ENCODE measurements around the gene CCDC134. TPM values are rescaled to one million over a fixed set of nuclear protein-coding genes. Genes with fewer than 3 reads are reported as not detected.

Gene CCDC134
- total and polyA plus RNA-seq, 2 donors from 2014 or later = 5.0 to 12.2 TPM

- no peaks in the 10 kb centered on the region for H3K27me3 ChIP-seq (ENCODE audit: control insufficient read depth, insufficient read depth, low read length)
- peaks cover 4 to 46% (median 26%) of the 10 kb centered on the region in 3 donors for H3K36me3 ChIP-seq (ENCODE audit: control insufficient read depth in 2 of 3, insufficient read depth in 3 of 3, low read length in 3 of 3)
- FAIRE-seq = no peak
- intact Hi-C loops (cut with DNase I) = no loop called here
- no peaks in the 10 kb centered on the region for H3K4me1 ChIP-seq (ENCODE audit: control insufficient read depth in 2 of 3, insufficient read depth in 2 of 3, low read depth in 1 of 3, low read length in 3 of 3)
- H3K9me3 ChIP-seq (ENCODE audit: control insufficient read depth in 2 of 3, insufficient read depth in 1 of 3, low read length in 3 of 3) = no peaks in the 10 kb centered on the region
- no peak overlapping the region for H3K27ac ChIP-seq (ENCODE audit: low read depth in 2 of 2, low read length in 2 of 2)
- no peak for TF ChIP-seq CTCF (IDR thresholded peaks at IDR 0.05; ENCODE audit: borderline replicate concordance, extremely low read depth, insufficient read depth)
- no peak for DNase-seq
- H3K9ac ChIP-seq (ENCODE audit: low read length in 3 of 3) = no peak overlapping the region
- H3K4me3 ChIP-seq (ENCODE audit: low read length in 3 of 3) = no peak overlapping the region
These were observed 72.9 kb downstream of the CCDC134 start for GRCh38 chr22:41873391-41873790.

- H3K9ac ChIP-seq (ENCODE audit: low read length in 3 of 3) = no peak overlapping the region
These were observed 73.6 kb downstream of the CCDC134 start for GRCh38 chr22:41874090-41874489.

GRCh38 chr22:41875531-41876270 lies 75.2 kb downstream of the CCDC134 start:
- Histone ChIP-seq H3K9me3 (ENCODE audit: control insufficient read depth in 2 of 3, insufficient read depth in 1 of 3, low read length in 3 of 3) (no peaks in the 10 kb centered on the region), H3K4me1 (ENCODE audit: control insufficient read depth in 2 of 3, insufficient read depth in 2 of 3, low read depth in 1 of 3, low read length in 3 of 3) (no peaks in the 10 kb centered on the region), H3K9ac (ENCODE audit: low read length in 3 of 3) (no peak overlapping the region), H3K4me3 (ENCODE audit: low read length in 3 of 3) (no peak overlapping the region), H3K27ac (ENCODE audit: low read depth in 2 of 2, low read length in 2 of 2) (no peak overlapping the region), H3K36me3 (ENCODE audit: control insufficient read depth in 2 of 3, insufficient read depth in 3 of 3, low read length in 3 of 3) (peaks cover 4 to 42% (median 27%) of the 10 kb centered on the region in 3 donors), H3K27me3 (ENCODE audit: control insufficient read depth, insufficient read depth, low read length) (no peaks in the 10 kb centered on the region)
- no peak for TF ChIP-seq CTCF (IDR thresholded peaks at IDR 0.05; ENCODE audit: borderline replicate concordance, extremely low read depth, insufficient read depth)
- intact Hi-C loops (cut with DNase I) = no loop called here
- DNase-seq = no peak
- no peak for FAIRE-seq

More at GRCh38 chr22:41874090-41874489, 73.6 kb downstream of the CCDC134 start:
- intact Hi-C loops (cut with DNase I) = no loop called here
- Histone ChIP-seq H3K4me3 (ENCODE audit: low read length in 3 of 3) (no peak overlapping the region), H3K9me3 (ENCODE audit: control insufficient read depth in 2 of 3, insufficient read depth in 1 of 3, low read length in 3 of 3) (no peaks in the 10 kb centered on the region), H3K27ac (ENCODE audit: low read depth in 2 of 2, low read length in 2 of 2) (no peak overlapping the region), H3K4me1 (ENCODE audit: control insufficient read depth in 2 of 3, insufficient read depth in 2 of 3, low read depth in 1 of 3, low read length in 3 of 3) (no peaks in the 10 kb centered on the region), H3K36me3 (ENCODE audit: control insufficient read depth in 2 of 3, insufficient read depth in 3 of 3, low read length in 3 of 3) (peaks cover 4 to 44% (median 24%) of the 10 kb centered on the region in 3 donors), H3K27me3 (ENCODE audit: control insufficient read depth, insufficient read depth, low read length) (no peaks in the 10 kb centered on the region)
- FAIRE-seq (no peak), DNase-seq (no peak)
- no peak for TF ChIP-seq CTCF (IDR thresholded peaks at IDR 0.05; ENCODE audit: borderline replicate concordance, extremely low read depth, insufficient read depth)

Other genes with a start within 250 kb of the CCDC134 start
- gene CSDC2, start 239.7 kb upstream of the CCDC134 start, total RNA-seq = 7.8 TPM
- gene CSDC2, start 239.7 kb upstream of the CCDC134 start, polyA plus RNA-seq (ENCODE audit: insufficient read depth, low read depth, low replicate concordance) = 47.1 TPM
- 36.4 TPM for gene PMM1, start 210.8 kb upstream of the CCDC134 start, total RNA-seq
- gene PMM1, start 210.8 kb upstream of the CCDC134 start, polyA plus RNA-seq (ENCODE audit: insufficient read depth, low read depth, low replicate concordance) = 127 TPM
- gene DESI1, start 179.6 kb upstream of the CCDC134 start, total RNA-seq = 29.1 TPM
- 28.6 TPM for gene DESI1, start 179.6 kb upstream of the CCDC134 start, polyA plus RNA-seq (ENCODE audit: insufficient read depth, low read depth, low replicate concordance)
- 183 TPM for gene XRCC6, start 179.4 kb upstream of the CCDC134 start, total RNA-seq
- gene XRCC6, start 179.4 kb upstream of the CCDC134 start, polyA plus RNA-seq (ENCODE audit: insufficient read depth, low read depth, low replicate concordance) = 168 TPM
- gene SNU13, start 111.8 kb upstream of the CCDC134 start, total RNA-seq = 132 TPM
- 217 TPM for gene SNU13, start 111.8 kb upstream of the CCDC134 start, polyA plus RNA-seq (ENCODE audit: insufficient read depth, low read depth, low replicate concordance)
- 14.6 TPM for gene MEI1, start 101.2 kb upstream of the CCDC134 start, total RNA-seq
- gene MEI1, start 101.2 kb upstream of the CCDC134 start, polyA plus RNA-seq (ENCODE audit: insufficient read depth, low read depth, low replicate concordance) = 2.4 TPM
- gene SREBF2, start 32.4 kb downstream of the CCDC134 start, total RNA-seq = 71.4 TPM
- gene SREBF2, start 32.4 kb downstream of the CCDC134 start, polyA plus RNA-seq (ENCODE audit: insufficient read depth, low read depth, low replicate concordance) = 49.2 TPM
- gene SHISA8, start 114.4 kb downstream of the CCDC134 start, total RNA-seq = 0.35 TPM
- 0.47 TPM for gene SHISA8, start 114.4 kb downstream of the CCDC134 start, polyA plus RNA-seq (ENCODE audit: insufficient read depth, low read depth, low replicate concordance)
- gene TNFRSF13C, start 126.1 kb downstream of the CCDC134 start, total RNA-seq = 2.9 TPM
- gene TNFRSF13C, start 126.1 kb downstream of the CCDC134 start, polyA plus RNA-seq (ENCODE audit: insufficient read depth, low read depth, low replicate concordance) = not detected
- gene CENPM, start 146.5 kb downstream of the CCDC134 start, total RNA-seq = 2.8 TPM
- gene CENPM, start 146.5 kb downstream of the CCDC134 start, polyA plus RNA-seq (ENCODE audit: insufficient read depth, low read depth, low replicate concordance) = 2.8 TPM
- 0.22 TPM for gene SEPTIN3, start 168.8 kb downstream of the CCDC134 start, total RNA-seq
- gene SEPTIN3, start 168.8 kb downstream of the CCDC134 start, polyA plus RNA-seq (ENCODE audit: insufficient read depth, low read depth, low replicate concordance) = 0.49 TPM
- 2.5 TPM for gene WBP2NL, start 198.1 kb downstream of the CCDC134 start, total RNA-seq
- gene WBP2NL, start 198.1 kb downstream of the CCDC134 start, polyA plus RNA-seq (ENCODE audit: insufficient read depth, low read depth, low replicate concordance) = 0.84 TPM